Osteocyte (in vitro differentiated cells): ENCODE results near the gene FGGY. TPM values are rescaled to one million over a fixed set of nuclear protein-coding genes. Genes with fewer than 3 reads are reported as not detected.

Experiments
- DNase-seq: peaks from one replicate; pipeline ENCODE4 v3.0.0; 2021; ENCODE audit warnings: mixed read lengths; ENCODE audit not compliant: unreplicated experiment; ENCODE audit errors: extremely low spot score
- H3K27ac Mint-ChIP-seq: one replicate; pipeline ENCODE4 v1.8.0; 2021; ENCODE audit warnings: mild to moderate bottlenecking, mixed read lengths; ENCODE audit not compliant: unreplicated experiment
- H3K27me3 Mint-ChIP-seq: one replicate; pipeline ENCODE4 v1.8.0; 2021; ENCODE audit warnings: mixed read lengths; ENCODE audit not compliant: unreplicated experiment
- H3K36me3 Mint-ChIP-seq: one replicate; pipeline ENCODE4 v1.8.0; 2021; ENCODE audit warnings: mixed read lengths; ENCODE audit not compliant: unreplicated experiment
- H3K4me1 Mint-ChIP-seq: one replicate; pipeline ENCODE4 v1.8.0; 2021; ENCODE audit warnings: mixed read lengths; ENCODE audit not compliant: unreplicated experiment
- H3K4me3 Mint-ChIP-seq: one replicate; pipeline ENCODE4 v1.8.0; 2021; ENCODE audit warnings: mild to moderate bottlenecking, moderate library complexity, mixed read lengths; ENCODE audit not compliant: unreplicated experiment
- H3K9me3 Mint-ChIP-seq: one replicate; pipeline ENCODE4 v1.8.0; 2021; ENCODE audit warnings: mixed read lengths; ENCODE audit not compliant: unreplicated experiment
- CTCF ChIP-seq: fragments of 200-600 bp; sonication (generic); IDR thresholded peaks from 2 replicates; pipeline ENCODE4 v1.5.0; 2021; ENCODE audit warnings: antibody characterized with exemption, mild to moderate bottlenecking, moderate library complexity
- total RNA-seq: library from RNA; stranded (reverse); gene quantifications from 2 replicates; pipeline ENCODE4 v1.2.1, GENCODE V29; 2021

The FGGY gene
- total RNA-seq, 1 donor from 2014 or later: 9.1 TPM

- Mint-ChIP-seq H3K9me3 (no peaks in the 10 kb centered on the region), H3K27me3 (no peaks in the 10 kb centered on the region), H3K4me3 (no peak overlapping the region), H3K27ac (no peak overlapping the region), H3K4me1 (peaks cover 33% of the 10 kb centered on the region), H3K36me3 (no peaks in the 10 kb centered on the region)
- no peak for TF ChIP-seq CTCF
- DNase-seq: no peak
Measured at GRCh38 chr1:59276439-59276851, 20.4 kb upstream of the FGGY start.

GRCh38 chr1:59278780-59279354, 18.0 kb upstream of the FGGY start:
- Mint-ChIP-seq H3K27me3 (no peaks in the 10 kb centered on the region), H3K36me3 (no peaks in the 10 kb centered on the region), H3K9me3 (peaks cover under 1% of the 10 kb centered on the region), H3K27ac (no peak overlapping the region), H3K4me3 (no peak overlapping the region), H3K4me1 (peaks cover 18% of the 10 kb centered on the region)
- no peak for TF ChIP-seq CTCF
- no peak for DNase-seq

- H3K9me3 Mint-ChIP-seq: peaks cover 8% of the 10 kb centered on the region
- no peak for DNase-seq
- H3K27me3 Mint-ChIP-seq: peaks cover 4% of the 10 kb centered on the region
- H3K4me1 Mint-ChIP-seq: peaks cover 18% of the 10 kb centered on the region
- H3K4me3 Mint-ChIP-seq: no peak overlapping the region
- no peak overlapping the region for H3K27ac Mint-ChIP-seq
- no peak for TF ChIP-seq CTCF
- no peaks in the 10 kb centered on the region for H3K36me3 Mint-ChIP-seq
Measured at GRCh38 chr1:59279645-59280044, 17.2 kb upstream of the FGGY start.

- Mint-ChIP-seq H3K4me3 (no peak overlapping the region), H3K4me1 (peaks cover 9% of the 10 kb centered on the region), H3K27me3 (peaks cover 10% of the 10 kb centered on the region), H3K36me3 (no peaks in the 10 kb centered on the region), H3K27ac (no peak overlapping the region), H3K9me3 (peaks cover 14% of the 10 kb centered on the region)
- TF ChIP-seq CTCF: no peak
- DNase-seq: no peak
Measured at GRCh38 chr1:59282951-59283350, 13.9 kb upstream of the FGGY start.

- no peak overlapping the region for H3K27ac Mint-ChIP-seq
- peaks cover 14% of the 10 kb centered on the region for H3K9me3 Mint-ChIP-seq
- no peak for TF ChIP-seq CTCF
- H3K27me3 Mint-ChIP-seq: peaks cover 10% of the 10 kb centered on the region
- no peak for DNase-seq
- no peak overlapping the region for H3K4me3 Mint-ChIP-seq
- H3K4me1 Mint-ChIP-seq: no peaks in the 10 kb centered on the region
- H3K36me3 Mint-ChIP-seq: no peaks in the 10 kb centered on the region
Measured at GRCh38 chr1:59285691-59286090, 11.2 kb upstream of the FGGY start.
